HCT116 (cell line): ENCODE results near the gene SUSD2. TPM values are rescaled to one million over a fixed set of nuclear protein-coding genes. Genes with fewer than 3 reads are reported as not detected.

Experiments used
- ATAC-seq: fragments of 200-7000 bp; cut with Tn5 transposase; 2 replicates; pipeline ENCODE4 v1.9.1; 2020; ENCODE audit warnings: mild to moderate bottlenecking, moderate library complexity
- BruUV-seq: library from RNA; stranded (reverse); fragments of 400-500 nt; replicated peaks from 2 replicates; lab custom pipeline; 2021; lab: Mats Ljungman, UMichigan
- CTCF ChIA-PET: fragments of 300-600 bp; sonication (Branson Sonifier 250); formaldehyde crosslinking; loops from one replicate; lab custom pipeline; 2021; ENCODE audit warnings: antibody characterized with exemption; lab: Charles Lee
- POLR2A ChIA-PET: fragments of 300-600, 350-600 bp; sonication (Branson Sonifier 250); formaldehyde crosslinking; loops from one replicate; lab custom pipeline; 2021; ENCODE audit warnings: antibody characterized with exemption; lab: Charles Lee
- RAD21 ChIA-PET, 2 experiments: fragments of 300-600 bp; sonication (Branson Sonifier 250); formaldehyde crosslinking; loops; one replicate each; lab custom pipeline; 2023; ENCODE audit warnings: low total read pairs in 2 of 2; ENCODE audit not compliant: uncharacterized antibody in 2 of 2, unreplicated experiment in 2 of 2, low non-redundant PET in 1 of 2; lab: Charles Lee
- DNase-seq: peaks from one replicate; pipeline ENCODE4 v3.0.0-alpha.2; 2010; ENCODE audit warnings: low read depth, low spot score
- H2AFZ ChIP-seq: fragments of 200-600 bp; shearing (Covaris generic), sonication (generic); 2 replicates; pipeline ENCODE4 v1.6.1; 2017; ENCODE audit warnings: low read depth, mixed run types, mixed read lengths, antibody characterized with exemption, low read length; ENCODE audit not compliant: poor library complexity, severe bottlenecking
- H3K27ac ChIP-seq: 2 replicates; pipeline ENCODE4 v1.5.1; 2012; ENCODE audit warnings: low read depth, low read length
- H3K27me3 ChIP-seq: fragments of 200-600 bp; sonication (generic); 2 replicates; pipeline ENCODE4 v1.6.1; 2016; ENCODE audit warnings: mixed run types, low read length, mixed read lengths; ENCODE audit not compliant: insufficient read depth
- H3K36me3 ChIP-seq, 2 experiments: fragments of 200-500 bp in 1 of 2; fragments of 200-600 bp in 1 of 2; sonication (Bioruptor generic) in 1 of 2; sonication (generic) in 1 of 2; 2 replicates each; pipeline versions ENCODE4 v1.5.1 to v1.6.1; 2014 to 2016; ENCODE audit warnings: low read length in 2 of 2, inconsistent platforms in 1 of 2, mixed read lengths in 1 of 2, mixed run types in 1 of 2; ENCODE audit not compliant: insufficient read depth in 2 of 2, control insufficient read depth in 1 of 2
- H3K4me1 ChIP-seq, 2 experiments: fragments of 200-600 bp in 1 of 2; sonication (generic) in 1 of 2; 2 replicates each; pipeline versions ENCODE4 v1.5.1 to v1.6.1; 2012 to 2017; ENCODE audit warnings: low read length in 2 of 2, inconsistent platforms in 1 of 2, mild to moderate bottlenecking in 1 of 2, mixed read lengths in 1 of 2, mixed run types in 1 of 2, moderate library complexity in 1 of 2; ENCODE audit not compliant: insufficient read depth in 2 of 2, control insufficient read depth in 1 of 2
- H3K4me2 ChIP-seq: fragments of 200-600 bp; sonication (generic); 2 replicates; pipeline ENCODE4 v1.6.1; 2017; ENCODE audit warnings: mixed run types, low read length, mixed read lengths
- H3K4me3 ChIP-seq, 2 experiments: fragments of 200-600 bp in 1 of 2; sonication (generic) in 1 of 2; replicated peaks in 1 of 2; 2 replicates each; pipeline ENCODE4 v1.5.1; 2011 to 2016; ENCODE audit warnings: low read length in 2 of 2, control low read depth in 1 of 2, low read depth in 1 of 2, mild to moderate bottlenecking in 1 of 2, mixed read lengths in 1 of 2, mixed run types in 1 of 2
- H3K79me2 ChIP-seq: fragments of 200-600 bp; sonication (generic); 2 replicates; pipeline ENCODE4 v1.6.1; 2017; ENCODE audit warnings: mild to moderate bottlenecking, mixed run types, low read length, moderate library complexity, mixed read lengths; ENCODE audit not compliant: insufficient read depth
- H3K9ac ChIP-seq: fragments of 200-600 bp; sonication (generic); 2 replicates; pipeline ENCODE4 v1.6.1; 2016; ENCODE audit warnings: low read length, mixed read lengths
- H3K9me2 ChIP-seq: fragments of 200-600 bp; sonication (generic), shearing (Covaris generic); 2 replicates; pipeline ENCODE4 v1.6.1; 2017; ENCODE audit warnings: mixed run types, mild to moderate bottlenecking, moderate library complexity; ENCODE audit not compliant: insufficient read depth
- H3K9me3 ChIP-seq, 2 experiments: fragments of 200-500 bp in 1 of 2; fragments of 200-600 bp in 1 of 2; sonication (Bioruptor generic) in 1 of 2; sonication (generic) in 1 of 2; 2 replicates each; pipeline ENCODE4 v1.6.1; 2014 to 2017; ENCODE audit warnings: low read length in 2 of 2, mixed read lengths in 2 of 2, inconsistent platforms in 1 of 2, low read depth in 1 of 2, mild to moderate bottlenecking in 1 of 2, mixed run types in 1 of 2, moderate library complexity in 1 of 2; ENCODE audit not compliant: control insufficient read depth in 1 of 2, insufficient read depth in 1 of 2
- H4K20me1 ChIP-seq: fragments of 200-600 bp; sonication (generic), shearing (Covaris generic); 2 replicates; pipeline ENCODE4 v1.6.1; 2017; ENCODE audit warnings: mixed run types, mild to moderate bottlenecking, moderate library complexity; ENCODE audit not compliant: insufficient read depth
- CEBPB ChIP-seq: IDR thresholded peaks from 2 replicates; pipeline ENCODE4 v1.6.1; 2012; ENCODE audit warnings: low read depth
- EGR1 ChIP-seq: IDR thresholded peaks from 2 replicates; pipeline ENCODE4 v1.6.1; 2012; ENCODE audit warnings: low read depth
- EZH2 ChIP-seq: fragments of 200-600 bp; sonication (generic); IDR thresholded peaks from 2 replicates; pipeline ENCODE4 v1.6.1; 2017; ENCODE audit warnings: antibody characterized with exemption, mixed run types
- EZH2phosphoT487 ChIP-seq: fragments of 200-600 bp; IDR thresholded peaks from 2 replicates; pipeline ENCODE4 v1.6.1; 2018; ENCODE audit warnings: antibody characterized with exemption, borderline replicate concordance
- JUND ChIP-seq: IDR thresholded peaks from 2 replicates; pipeline ENCODE4 v1.6.1; 2012
- POLR2A ChIP-seq: IDR thresholded peaks from 2 replicates; pipeline ENCODE4 v1.7.0; 2011; ENCODE audit warnings: borderline replicate concordance; ENCODE audit not compliant: insufficient read depth, insufficient read length; ENCODE audit errors: extremely low read depth
- POLR2AphosphoS5 ChIP-seq: IDR thresholded peaks from 2 replicates; pipeline ENCODE4 v1.6.1; 2011; ENCODE audit warnings: mild to moderate bottlenecking, low read depth, low read length, moderate library complexity
- RAD21 ChIP-seq: IDR thresholded peaks from 2 replicates; pipeline ENCODE4 v1.6.1; 2012; ENCODE audit warnings: low read depth, mild to moderate bottlenecking
- SIN3A ChIP-seq: IDR thresholded peaks from 2 replicates; pipeline ENCODE4 v1.6.1; 2012; ENCODE audit warnings: low read depth
- SRF ChIP-seq: IDR thresholded peaks from 2 replicates; pipeline ENCODE4 v1.6.1; 2012; ENCODE audit warnings: low read depth
- TCF7L2 ChIP-seq: IDR thresholded peaks from 2 replicates; pipeline ENCODE4 v1.7.0; 2011; ENCODE audit warnings: borderline replicate concordance, inconsistent platforms; ENCODE audit not compliant: insufficient read depth, insufficient read length; ENCODE audit errors: extremely low read depth
- ZFX ChIP-seq: fragments of 450-650 bp; IDR thresholded peaks from 2 replicates; pipeline ENCODE4 v1.6.1; 2017
- ZNF274 ChIP-seq: fragments of 200-500 bp; sonication (Bioruptor generic); IDR thresholded peaks from 2 replicates; pipeline ENCODE4 v1.6.1; 2014; ENCODE audit warnings: mild to moderate bottlenecking, low read depth, low read length, inconsistent platforms
- intact Hi-C: fragments of 100-400 bp; cut with micrococcal nuclease; formaldehyde crosslinking; loops from 2 replicates; pipeline ENCODE4 v1.10.0; 2022
- total RNA-seq: library from RNA; stranded (reverse); gene quantifications from one replicate; pipeline ENCODE4 v1.2.1, GENCODE V29; 2021; ENCODE audit not compliant: unreplicated experiment
- TF ChIP-seq, protein P1 (sequence below): IDR thresholded peaks from 2 replicates; pipeline ENCODE4 v1.6.1; 2012; ENCODE audit warnings: low read depth
- TF ChIP-seq, protein P2 (sequence below): IDR thresholded peaks from 2 replicates; pipeline ENCODE4 v1.6.1; 2012
- TF ChIP-seq, protein P3 (sequence below): IDR thresholded peaks from 2 replicates; pipeline ENCODE4 v1.6.1; 2011; ENCODE audit warnings: mild to moderate bottlenecking, low read length, moderate library complexity; ENCODE audit not compliant: insufficient replicate concordance; ENCODE audit errors: extremely low read depth
- TF ChIP-seq, protein P4 (sequence below): IDR thresholded peaks from 2 replicates; pipeline ENCODE4 v1.6.1; 2012

SUSD2 gene
- total RNA-seq, 1 experiment from 2014 or later, result 6.6 TPM

DNA sequence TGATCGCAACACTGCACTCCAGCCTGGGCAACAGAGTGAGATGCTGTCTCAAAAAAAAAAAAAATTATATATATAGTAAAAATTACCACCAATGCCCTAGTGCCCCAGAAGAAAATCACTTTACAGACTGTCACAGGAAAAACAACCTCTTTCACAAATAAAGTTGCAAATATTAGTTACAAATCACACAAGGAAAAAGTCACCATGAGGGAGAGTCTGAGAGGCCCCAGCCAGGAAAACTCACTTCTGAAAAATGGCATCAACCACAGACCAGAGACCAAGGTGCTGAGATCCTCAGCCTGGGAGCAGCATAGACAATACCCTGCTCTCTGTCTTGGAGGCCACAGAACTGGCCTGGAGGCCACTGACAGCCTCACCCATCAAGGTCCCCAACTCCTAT, 43.2 kb downstream of the SUSD2 start (continued):
- TF ChIP-seq, protein P1, sequence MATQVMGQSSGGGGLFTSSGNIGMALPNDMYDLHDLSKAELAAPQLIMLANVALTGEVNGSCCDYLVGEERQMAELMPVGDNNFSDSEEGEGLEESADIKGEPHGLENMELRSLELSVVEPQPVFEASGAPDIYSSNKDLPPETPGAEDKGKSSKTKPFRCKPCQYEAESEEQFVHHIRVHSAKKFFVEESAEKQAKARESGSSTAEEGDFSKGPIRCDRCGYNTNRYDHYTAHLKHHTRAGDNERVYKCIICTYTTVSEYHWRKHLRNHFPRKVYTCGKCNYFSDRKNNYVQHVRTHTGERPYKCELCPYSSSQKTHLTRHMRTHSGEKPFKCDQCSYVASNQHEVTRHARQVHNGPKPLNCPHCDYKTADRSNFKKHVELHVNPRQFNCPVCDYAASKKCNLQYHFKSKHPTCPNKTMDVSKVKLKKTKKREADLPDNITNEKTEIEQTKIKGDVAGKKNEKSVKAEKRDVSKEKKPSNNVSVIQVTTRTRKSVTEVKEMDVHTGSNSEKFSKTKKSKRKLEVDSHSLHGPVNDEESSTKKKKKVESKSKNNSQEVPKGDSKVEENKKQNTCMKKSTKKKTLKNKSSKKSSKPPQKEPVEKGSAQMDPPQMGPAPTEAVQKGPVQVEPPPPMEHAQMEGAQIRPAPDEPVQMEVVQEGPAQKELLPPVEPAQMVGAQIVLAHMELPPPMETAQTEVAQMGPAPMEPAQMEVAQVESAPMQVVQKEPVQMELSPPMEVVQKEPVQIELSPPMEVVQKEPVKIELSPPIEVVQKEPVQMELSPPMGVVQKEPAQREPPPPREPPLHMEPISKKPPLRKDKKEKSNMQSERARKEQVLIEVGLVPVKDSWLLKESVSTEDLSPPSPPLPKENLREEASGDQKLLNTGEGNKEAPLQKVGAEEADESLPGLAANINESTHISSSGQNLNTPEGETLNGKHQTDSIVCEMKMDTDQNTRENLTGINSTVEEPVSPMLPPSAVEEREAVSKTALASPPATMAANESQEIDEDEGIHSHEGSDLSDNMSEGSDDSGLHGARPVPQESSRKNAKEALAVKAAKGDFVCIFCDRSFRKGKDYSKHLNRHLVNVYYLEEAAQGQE, result no peak
- TF ChIP-seq, protein P2, sequence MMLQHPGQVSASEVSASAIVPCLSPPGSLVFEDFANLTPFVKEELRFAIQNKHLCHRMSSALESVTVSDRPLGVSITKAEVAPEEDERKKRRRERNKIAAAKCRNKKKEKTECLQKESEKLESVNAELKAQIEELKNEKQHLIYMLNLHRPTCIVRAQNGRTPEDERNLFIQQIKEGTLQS, result no peak
- TF ChIP-seq ZNF274, result no peak
- TF ChIP-seq, protein P3, sequence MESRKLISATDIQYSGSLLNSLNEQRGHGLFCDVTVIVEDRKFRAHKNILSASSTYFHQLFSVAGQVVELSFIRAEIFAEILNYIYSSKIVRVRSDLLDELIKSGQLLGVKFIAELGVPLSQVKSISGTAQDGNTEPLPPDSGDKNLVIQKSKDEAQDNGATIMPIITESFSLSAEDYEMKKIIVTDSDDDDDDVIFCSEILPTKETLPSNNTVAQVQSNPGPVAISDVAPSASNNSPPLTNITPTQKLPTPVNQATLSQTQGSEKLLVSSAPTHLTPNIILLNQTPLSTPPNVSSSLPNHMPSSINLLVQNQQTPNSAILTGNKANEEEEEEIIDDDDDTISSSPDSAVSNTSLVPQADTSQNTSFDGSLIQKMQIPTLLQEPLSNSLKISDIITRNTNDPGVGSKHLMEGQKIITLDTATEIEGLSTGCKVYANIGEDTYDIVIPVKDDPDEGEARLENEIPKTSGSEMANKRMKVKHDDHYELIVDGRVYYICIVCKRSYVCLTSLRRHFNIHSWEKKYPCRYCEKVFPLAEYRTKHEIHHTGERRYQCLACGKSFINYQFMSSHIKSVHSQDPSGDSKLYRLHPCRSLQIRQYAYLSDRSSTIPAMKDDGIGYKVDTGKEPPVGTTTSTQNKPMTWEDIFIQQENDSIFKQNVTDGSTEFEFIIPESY, result no peak

DNA sequence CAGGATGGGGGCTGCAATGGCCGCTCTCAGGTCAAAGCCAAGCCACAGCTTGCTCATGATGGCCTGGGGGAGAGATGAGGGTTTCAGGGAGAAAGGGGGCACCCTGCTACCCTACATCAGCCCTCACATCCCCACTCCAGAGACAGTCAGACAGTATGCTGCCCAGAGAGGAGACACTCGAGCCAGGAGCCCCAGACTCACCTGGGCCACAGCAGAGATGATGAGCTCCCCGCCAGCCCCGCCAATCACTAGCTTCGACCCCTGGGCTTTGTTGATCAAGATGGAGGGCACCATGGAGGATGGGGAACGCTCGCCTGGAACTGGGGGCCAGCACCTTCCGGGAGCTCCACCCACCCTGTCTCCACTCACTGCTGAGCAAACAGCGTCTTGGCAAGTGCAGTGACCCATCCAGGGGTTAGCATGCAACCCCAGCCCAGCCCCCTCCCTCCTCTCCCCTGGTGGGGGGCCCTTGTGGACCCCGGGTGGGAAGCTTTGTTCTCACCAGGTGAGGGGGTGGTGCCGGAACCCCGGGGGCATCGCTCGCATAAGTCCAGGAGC, 43.8 kb downstream of the SUSD2 start:
- ChIA-PET CTCF (no interaction called here), POLR2A (interaction anchor here (1.1 kb wide), 1 partner anchor 17 kb away, joined by 3 read pairs; no protein-coding TSS in a partner anchor), RAD21 (no interaction called here)
- ATAC-seq (no peak), DNase-seq (no peak)
- Histone ChIP-seq H3K4me1 (peaks cover 0 to 5% of the 10 kb centered on the region in 2 experiments; a peak in 2 of 4 replicates), H2AFZ (no peak overlapping the region), H3K4me2 (no peak overlapping the region), H4K20me1 (no peaks in the 10 kb centered on the region), H3K9ac (no peak overlapping the region), H3K9me3 (no peaks in the 10 kb centered on the region; a peak in 2 of 4 replicates), H3K9me2 (no peaks in the 10 kb centered on the region), H3K79me2 (no peaks in the 10 kb centered on the region), H3K27ac (no peak overlapping the region), H3K4me3 (no peak overlapping the region), H3K36me3 (no peaks in the 10 kb centered on the region), H3K27me3 (no peaks in the 10 kb centered on the region)
- TF ChIP-seq EZH2phosphoT487, result no peak
- no peak for TF ChIP-seq SIN3A
- no peak for TF ChIP-seq POLR2AphosphoS5
- TF ChIP-seq EGR1, result no peak
- TF ChIP-seq CEBPB, result no peak
- TF ChIP-seq ZFX, result no peak
- TF ChIP-seq ZNF274, result no peak
- TF ChIP-seq, protein P4, sequence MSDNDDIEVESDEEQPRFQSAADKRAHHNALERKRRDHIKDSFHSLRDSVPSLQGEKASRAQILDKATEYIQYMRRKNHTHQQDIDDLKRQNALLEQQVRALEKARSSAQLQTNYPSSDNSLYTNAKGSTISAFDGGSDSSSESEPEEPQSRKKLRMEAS, result no peak
- no peak for TF ChIP-seq POLR2A
- no peak for TF ChIP-seq JUND
- TF ChIP-seq RAD21, result no peak
- TF ChIP-seq EZH2, result no peak
- TF ChIP-seq TCF7L2, result no peak
- no peak for TF ChIP-seq SRF
- intact Hi-C loops, result no loop called here
- BruUV-seq, result no TSS peak
